HFFc6 (cell line): Measurements from ENCODE around the gene ZNF396. TPM values are rescaled to one million over a fixed set of nuclear protein-coding genes. Genes with fewer than 3 reads are reported as not detected.

Experiments used
- DNase-seq: peaks from one replicate; pipeline ENCODE4 v3.0.0-alpha.2; 2018
- H3K27ac Mint-ChIP-seq: 2 replicates; pipeline ENCODE4 v1.8.0; 2020; ENCODE audit warnings: mild to moderate bottlenecking, mixed read lengths
- H3K27me3 Mint-ChIP-seq: 2 replicates; pipeline ENCODE4 v1.8.0; 2021; ENCODE audit warnings: mild to moderate bottlenecking, moderate library complexity, mixed read lengths; ENCODE audit not compliant: insufficient read depth
- H3K36me3 Mint-ChIP-seq: 2 replicates; pipeline ENCODE4 v1.8.0; 2021; ENCODE audit warnings: low read depth, mixed read lengths
- H3K4me1 Mint-ChIP-seq: 2 replicates; pipeline ENCODE4 v1.8.0; 2020; ENCODE audit warnings: low read depth, mixed read lengths
- H3K4me3 Mint-ChIP-seq: 2 replicates; pipeline ENCODE4 v1.8.0; 2020; ENCODE audit warnings: mild to moderate bottlenecking, moderate library complexity, mixed read lengths
- H3K9me3 Mint-ChIP-seq: 2 replicates; pipeline ENCODE4 v1.8.0; 2020; ENCODE audit warnings: mild to moderate bottlenecking, mixed read lengths
- CTCF ChIP-seq: fragments of 200-600 bp; sonication (generic); IDR thresholded peaks from 2 replicates; pipeline ENCODE4 v1.5.0; 2021; ENCODE audit warnings: antibody characterized with exemption, mild to moderate bottlenecking
- total RNA-seq, 6 experiments: library from RNA; stranded (reverse); fragmentation: NEBNext Ultra II Directional; extraction: Animal tissue kit (Norgen Biotek cat#: 25700); gene quantifications; 2 replicates in 1 of 6; 3 replicates in 5 of 6; pipeline ENCODE4 v1.2.3, GENCODE V29; 2021

Gene ZNF396
- total RNA-seq, 6 experiments from 2014 or later = 0.26 to 0.66 (median 0.55) TPM

- Mint-ChIP-seq H3K4me1 (no peaks in the 10 kb centered on the region), H3K4me3 (no peak overlapping the region), H3K27me3 (peaks cover 8% of the 10 kb centered on the region), H3K27ac (no peak overlapping the region), H3K9me3 (no peaks in the 10 kb centered on the region), H3K36me3 (no peaks in the 10 kb centered on the region)
- TF ChIP-seq CTCF = no peak
- DNase-seq = no peak
Measured at GRCh38 chr18:35409911-35410310, 32.8 kb upstream of the ZNF396 start.

- Mint-ChIP-seq H3K9me3 (no peaks in the 10 kb centered on the region), H3K27ac (no peak overlapping the region), H3K4me3 (no peak overlapping the region), H3K36me3 (no peaks in the 10 kb centered on the region), H3K27me3 (peaks cover 8% of the 10 kb centered on the region), H3K4me1 (no peaks in the 10 kb centered on the region)
- no peak for DNase-seq
- no peak for TF ChIP-seq CTCF
Measured at GRCh38 chr18:35408843-35409261, 31.7 kb upstream of the ZNF396 start.

DNA sequence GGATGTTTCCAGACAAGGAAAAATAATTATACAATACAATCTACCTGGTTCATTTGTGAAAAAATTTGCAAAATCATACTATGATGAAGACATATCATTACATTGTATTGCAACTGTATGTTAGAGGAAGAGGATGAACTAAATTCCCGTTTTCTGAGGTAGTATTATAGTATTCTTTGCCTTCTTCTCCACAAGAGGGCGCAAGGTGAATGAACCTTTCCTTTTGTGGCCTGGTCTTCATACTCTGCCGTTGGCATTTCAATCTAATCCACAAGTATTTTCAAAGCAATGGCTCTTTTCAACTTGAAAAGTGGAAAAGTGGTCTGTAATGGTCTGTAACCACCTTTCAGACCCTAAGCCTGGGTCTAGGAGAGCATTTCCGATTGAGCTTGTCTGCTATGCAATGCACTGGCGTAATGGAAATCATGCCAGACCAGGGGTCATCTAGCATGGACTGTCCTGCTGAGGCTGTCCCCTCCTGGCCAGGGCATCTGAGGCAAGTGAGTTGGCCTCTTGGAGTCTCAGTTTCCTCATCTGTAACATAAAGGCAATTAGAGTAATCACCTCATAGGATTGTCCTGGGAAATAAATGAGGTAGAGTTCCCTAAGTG, 30.8 kb upstream of the ZNF396 start:
- H3K4me1 Mint-ChIP-seq = no peaks in the 10 kb centered on the region
- DNase-seq = peak; percentile 64
- H3K36me3 Mint-ChIP-seq = no peaks in the 10 kb centered on the region
- H3K4me3 Mint-ChIP-seq = no peak overlapping the region
- H3K27me3 Mint-ChIP-seq = peaks cover 5% of the 10 kb centered on the region
- TF ChIP-seq CTCF = peak; percentile 94
- no peak overlapping the region for H3K27ac Mint-ChIP-seq
- no peaks in the 10 kb centered on the region for H3K9me3 Mint-ChIP-seq

GRCh38 chr18:35406666-35407065, 29.5 kb upstream of the ZNF396 start:
- DNase-seq = no peak
- TF ChIP-seq CTCF = no peak
- Mint-ChIP-seq H3K9me3 (no peaks in the 10 kb centered on the region), H3K4me3 (no peak overlapping the region), H3K27me3 (peaks cover 4% of the 10 kb centered on the region), H3K36me3 (no peaks in the 10 kb centered on the region), H3K4me1 (no peaks in the 10 kb centered on the region), H3K27ac (no peak overlapping the region)

DNA sequence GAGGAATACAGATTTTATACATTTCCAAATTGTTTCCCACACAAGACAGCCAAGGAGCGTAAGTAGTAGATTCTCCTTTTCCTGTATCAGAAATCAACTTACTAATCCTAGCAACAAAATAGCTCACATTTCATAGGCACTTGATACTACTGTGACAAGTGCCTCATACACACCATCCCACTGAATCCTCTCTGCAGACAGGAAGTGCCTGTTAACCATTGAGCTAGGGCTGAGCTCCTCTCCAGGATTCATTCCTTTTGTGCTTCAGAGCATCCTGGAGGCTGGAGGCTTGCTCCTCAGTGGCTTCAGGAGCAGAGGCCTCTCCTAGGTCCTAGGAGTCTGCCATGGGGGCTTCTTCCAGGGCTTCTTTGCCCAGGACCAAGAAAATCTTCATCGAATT, 20.8 kb upstream of the ZNF396 start:
- Mint-ChIP-seq H3K36me3 (no peaks in the 10 kb centered on the region), H3K27me3 (peaks cover 6% of the 10 kb centered on the region; the same call in 1 of the 2 replicates), H3K9me3 (no peaks in the 10 kb centered on the region), H3K4me1 (no peaks in the 10 kb centered on the region), H3K4me3 (no peak overlapping the region), H3K27ac (no peak overlapping the region)
- DNase-seq = no peak
- no peak for TF ChIP-seq CTCF
